IMR-90 (cell line): Measurements from ENCODE around the gene PPP1R10. TPM values are rescaled to one million over a fixed set of nuclear protein-coding genes. Genes with fewer than 3 reads are reported as not detected.

Experiments used
- ATAC-seq: fragments of 200-7000 bp; cut with Tn5 transposase; 2 replicates; pipeline ENCODE4 v1.9.1; 2020; ENCODE audit warnings: low read depth, mild to moderate bottlenecking, moderate library complexity
- BruUV-seq: library from RNA; stranded (reverse); fragments of 400-500 nt; replicated peaks from 2 replicates; lab custom pipeline; 2021; lab: Mats Ljungman, UMichigan
- CTCF ChIA-PET: fragments of 300-600 bp; formaldehyde crosslinking; extraction: SDS; loops from one replicate; lab custom pipeline; 2021; ENCODE audit warnings: antibody characterized with exemption; lab: Yijun Ruan, JAX
- POLR2A ChIA-PET: fragments of 300-600 bp; sonication (Branson Sonifier 250); formaldehyde crosslinking; loops from one replicate; lab custom pipeline; 2022; ENCODE audit warnings: antibody characterized with exemption; ENCODE audit not compliant: unreplicated experiment; lab: Charles Lee
- DNase-seq: peaks from one replicate; pipeline ENCODE4 v3.0.0; 2013
- H2AFZ ChIP-seq: replicated peaks from 2 replicates; pipeline ENCODE3; 2013; ENCODE audit warnings: low read length, mild to moderate bottlenecking; ENCODE audit not compliant: poor library complexity
- H2AK5ac ChIP-seq: 2 replicates; pipeline ENCODE4 v1.6.1; 2013; ENCODE audit warnings: low read depth, low read length, inconsistent platforms
- H2AK9ac ChIP-seq: replicated peaks from 2 replicates; pipeline ENCODE3; 2013; ENCODE audit warnings: mild to moderate bottlenecking, low read depth, low read length, moderate library complexity; ENCODE audit not compliant: poor library complexity
- H2BK120ac ChIP-seq: 2 replicates; pipeline ENCODE4 v1.6.1; 2013; ENCODE audit warnings: low read depth, low read length, inconsistent platforms
- H2BK15ac ChIP-seq: 3 replicates; pipeline ENCODE4 v1.6.1; 2013; ENCODE audit warnings: low read depth, low read length, inconsistent platforms
- H2BK20ac ChIP-seq: 2 replicates; pipeline ENCODE4 v1.6.1; 2013; ENCODE audit warnings: low read depth, mild to moderate bottlenecking, inconsistent platforms, low read length, moderate library complexity
- H2BK5ac ChIP-seq: 2 replicates; pipeline ENCODE4 v1.6.1; 2013; ENCODE audit warnings: mild to moderate bottlenecking, low read depth, low read length, inconsistent platforms; ENCODE audit not compliant: poor library complexity, severe bottlenecking
- H3K14ac ChIP-seq: replicated peaks from 2 replicates; pipeline ENCODE4 v1.6.1; 2013; ENCODE audit warnings: low read depth, low read length, inconsistent platforms
- H3K18ac ChIP-seq: 2 replicates; pipeline ENCODE4 v1.6.1; 2013; ENCODE audit warnings: low read depth, low read length, control low read depth
- H3K23ac ChIP-seq: 2 replicates; pipeline ENCODE4 v1.6.1; 2013; ENCODE audit warnings: low read depth, low read length, inconsistent platforms
- H3K27ac ChIP-seq: 2 replicates; pipeline ENCODE4 v1.5.1; 2013; ENCODE audit warnings: mild to moderate bottlenecking, control low read depth, low read length; ENCODE audit not compliant: insufficient read depth
- H3K27me3 ChIP-seq: 2 replicates; pipeline ENCODE4 v1.6.1; 2013; ENCODE audit warnings: low read length; ENCODE audit not compliant: control insufficient read depth, insufficient read depth
- H3K36me3 ChIP-seq: 2 replicates; pipeline ENCODE4 v1.6.1; 2013; ENCODE audit warnings: low read length, mixed read lengths; ENCODE audit not compliant: control insufficient read depth, insufficient read depth
- H3K4ac ChIP-seq: 2 replicates; pipeline ENCODE4 v1.6.1; 2013; ENCODE audit warnings: low read depth, low read length, inconsistent platforms
- H3K4me1 ChIP-seq: 2 replicates; pipeline ENCODE4 v1.6.1; 2013; ENCODE audit warnings: low read length, mixed read lengths; ENCODE audit not compliant: control insufficient read depth, insufficient read depth
- H3K4me2 ChIP-seq: 2 replicates; pipeline ENCODE4 v1.6.1; 2013; ENCODE audit warnings: low read depth, mild to moderate bottlenecking, control low read depth, low read length, moderate library complexity
- H3K4me3 ChIP-seq: 2 replicates; pipeline ENCODE4 v1.5.1; 2013; ENCODE audit warnings: low read depth, mild to moderate bottlenecking, control low read depth, low read length, moderate library complexity; ENCODE audit not compliant: insufficient read depth
- H3K56ac ChIP-seq: 2 replicates; pipeline ENCODE4 v1.6.1; 2013; ENCODE audit warnings: low read length, inconsistent platforms; ENCODE audit not compliant: insufficient read depth; ENCODE audit errors: extremely low read depth
- H3K79me1 ChIP-seq, 2 experiments: 2 replicates each; pipeline ENCODE4 v1.6.1; 2013; ENCODE audit warnings: low read length in 2 of 2, inconsistent platforms in 1 of 2, low read depth in 1 of 2
- H3K9ac ChIP-seq: 2 replicates; pipeline ENCODE4 v1.6.1; 2013; ENCODE audit warnings: low read depth, low read length, control low read depth
- H3K9me1 ChIP-seq: 2 replicates; pipeline ENCODE4 v1.6.1; 2013; ENCODE audit warnings: low read length, inconsistent platforms; ENCODE audit not compliant: insufficient read depth
- H3K9me3 ChIP-seq: 2 replicates; pipeline ENCODE4 v1.6.1; 2013; ENCODE audit warnings: low read length; ENCODE audit not compliant: control insufficient read depth, insufficient read depth
- H4K20me1 ChIP-seq: 2 replicates; pipeline ENCODE4 v1.6.1; 2013; ENCODE audit warnings: low read length, inconsistent platforms; ENCODE audit not compliant: insufficient read depth
- H4K5ac ChIP-seq: 2 replicates; pipeline ENCODE4 v1.6.1; 2013; ENCODE audit warnings: mild to moderate bottlenecking, low read depth, low read length, control low read depth
- H4K8ac ChIP-seq, 2 experiments: 2 replicates each; pipeline ENCODE4 v1.6.1; 2013; ENCODE audit warnings: low read depth in 2 of 2, low read length in 2 of 2, control low read depth in 1 of 2, inconsistent platforms in 1 of 2
- H4K91ac ChIP-seq: 2 replicates; pipeline ENCODE4 v1.6.1; 2013; ENCODE audit warnings: low read depth, low read length, inconsistent platforms; ENCODE audit not compliant: insufficient read depth
- CEBPB ChIP-seq: IDR thresholded peaks from 2 replicates; pipeline ENCODE4 v1.6.1; 2012; ENCODE audit warnings: low read depth, low read length, improper control_type of control experiment
- MAZ ChIP-seq: IDR thresholded peaks from 2 replicates; pipeline ENCODE4 v1.6.1; 2012; ENCODE audit warnings: low read depth, mild to moderate bottlenecking, low read length, improper control_type of control experiment, moderate library complexity, borderline replicate concordance
- NFE2L2 ChIP-seq: fragments of 150-350 bp; IDR thresholded peaks from 2 replicates; pipeline ENCODE4 v1.6.1; 2016; ENCODE audit warnings: low read depth, mild to moderate bottlenecking, low read length
- RAD21 ChIP-seq: IDR thresholded peaks from 2 replicates; pipeline ENCODE4 v1.6.1; 2012; ENCODE audit warnings: low read length, improper control_type of control experiment
- SMC3 ChIP-seq: fragments of 150-350 bp; IDR thresholded peaks from 2 replicates; pipeline ENCODE4 v1.6.1; 2016; ENCODE audit warnings: low read depth, mild to moderate bottlenecking, antibody characterized with exemption, low read length, moderate library complexity
- WGBS, 2 experiments: methylation state at CpG; one replicate each; pipeline versions ENCODE4 v1.1.5 to v1.1.7; 2013; ENCODE audit warnings: missing lambda C conversion rate in 2 of 2; ENCODE audit not compliant: insufficient read length in 1 of 2; ENCODE audit errors: extremely low coverage in 2 of 2; 5-methylcytosine and 5-hydroxymethylcytosine counted together
- dilution Hi-C: fragments of 300-500 bp; cut with HindIII; formaldehyde crosslinking; loops from one replicate; pipeline ENCODE4 v1.14.3; 2018; ENCODE audit warnings: low sequenced_read_pairs; ENCODE audit not compliant: unreplicated experiment
- in situ Hi-C: fragments of 300-500 bp; cut with MboI; formaldehyde crosslinking; loops from 3 replicates; pipeline ENCODE4 v1.14.3; 2019; ENCODE audit warnings: low sequenced_read_pairs, inconsistent platforms, mixed read lengths
- intact Hi-C: fragments of 100-400 bp; cut with micrococcal nuclease; formaldehyde crosslinking; loops from 2 replicates; pipeline ENCODE4 v1.10.0; 2022
- polyA plus RNA-seq, 3 experiments: library from polyadenylated mRNA; depleted of rRNA; stranded (reverse); fragments of >200 nt; gene quantifications; 2 replicates each; pipeline ENCODE4 v1.2.3, GENCODE V29; 2012; ENCODE audit warnings: low replicate concordance in 1 of 3
- total RNA-seq: library from RNA; depleted of rRNA; stranded (reverse); fragments of >200 nt; gene quantifications from 2 replicates; pipeline ENCODE4 v1.2.3, GENCODE V29; 2012

Gene PPP1R10
- total and polyA plus RNA-seq, 2 of the 4 experiments (the other 2 are of a cell fraction): 18.8 to 21.2 TPM

DNA sequence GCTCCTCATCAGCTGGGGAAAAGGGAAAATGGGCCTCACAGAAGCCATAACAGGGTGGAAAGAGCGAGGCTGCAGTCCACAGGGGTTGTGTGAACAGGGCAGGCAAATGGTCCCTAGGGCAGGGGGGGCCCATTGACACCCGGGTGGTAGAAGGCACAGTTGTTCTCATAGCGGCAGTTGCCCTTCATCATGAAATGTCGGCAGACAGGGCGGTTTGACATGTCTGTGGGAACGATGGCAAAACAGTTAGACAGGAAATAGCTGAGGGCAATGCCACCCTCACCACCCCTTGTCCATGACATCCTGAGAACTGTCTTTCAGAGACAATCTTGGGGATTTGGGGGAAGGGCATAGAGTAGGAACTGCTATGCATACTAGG lies 15.6 kb downstream of the PPP1R10 start:
- Histone ChIP-seq H3K27me3 (no peaks in the 10 kb centered on the region), H3K4me2 (no peak overlapping the region), H3K18ac (no peak overlapping the region), H4K20me1 (peaks cover 56% of the 10 kb centered on the region), H3K9me1 (0 out of 2 replicates have a peak, but pooled peaks cover 5% of the 10 kb centered on the region), H3K79me1 (peaks cover 9 to 41% of the 10 kb centered on the region in 2 experiments; a peak in 3 of 4 replicates), H3K56ac (no peak overlapping the region), H2BK120ac (no peak overlapping the region), H4K8ac (no peak overlapping the region), H3K14ac (no peak overlapping the region), H3K27ac (no peak overlapping the region), H3K36me3 (peaks cover 60% of the 10 kb centered on the region), H2AFZ (no peak overlapping the region), H2BK15ac (no peak overlapping the region), H4K5ac (no peak overlapping the region), H3K9me3 (no peaks in the 10 kb centered on the region), H3K9ac (no peak overlapping the region), H2BK5ac (no peak overlapping the region), H3K4me1 (no peaks in the 10 kb centered on the region), H3K4ac (no peak overlapping the region), H3K4me3 (no peak overlapping the region), H2AK5ac (no peak overlapping the region), H3K23ac (no peak overlapping the region), H2AK9ac (no peak overlapping the region), H4K91ac (no peak overlapping the region), H2BK20ac (no peak overlapping the region)
- TF ChIP-seq NFE2L2 (no peak), RAD21 (no peak), MAZ (no peak), CEBPB (no peak), SMC3 (no peak)
- POLR2A ChIA-PET: interaction anchor here (2.2 kb wide), 1 partner anchor 14 kb away, joined by 8 read pairs; no protein-coding TSS in a partner anchor
- ATAC-seq (no peak), DNase-seq (no peak)
- in situ Hi-C loops (no loop called here), intact Hi-C loops (no loop called here), dilution Hi-C loops (no loop called here)
- 86% methylated on average over 1 of the region's 6 CpGs; no CpG with 5 or more reads in 1 of the 2 experiments for WGBS, 2 experiments
- BruUV-seq: no TSS peak
- CTCF ChIA-PET: no interaction called here
